ENCODE results near the gene WIPF3. TPM values are rescaled to one million over a fixed set of nuclear protein-coding genes. Genes with fewer than 3 reads are reported as not detected.

Gene WIPF3
- total RNA-seq, 2 donors from 2014 or later = 1.7 to 2.1 TPM

GRCh38 chr7:29840701-29841100, 34.4 kb downstream of the WIPF3 start:
- intact Hi-C loops (cut with DNase I, micrococcal nuclease) = no loop called here
- ATAC-seq = no peak
- no peak for DNase-seq

DNA sequence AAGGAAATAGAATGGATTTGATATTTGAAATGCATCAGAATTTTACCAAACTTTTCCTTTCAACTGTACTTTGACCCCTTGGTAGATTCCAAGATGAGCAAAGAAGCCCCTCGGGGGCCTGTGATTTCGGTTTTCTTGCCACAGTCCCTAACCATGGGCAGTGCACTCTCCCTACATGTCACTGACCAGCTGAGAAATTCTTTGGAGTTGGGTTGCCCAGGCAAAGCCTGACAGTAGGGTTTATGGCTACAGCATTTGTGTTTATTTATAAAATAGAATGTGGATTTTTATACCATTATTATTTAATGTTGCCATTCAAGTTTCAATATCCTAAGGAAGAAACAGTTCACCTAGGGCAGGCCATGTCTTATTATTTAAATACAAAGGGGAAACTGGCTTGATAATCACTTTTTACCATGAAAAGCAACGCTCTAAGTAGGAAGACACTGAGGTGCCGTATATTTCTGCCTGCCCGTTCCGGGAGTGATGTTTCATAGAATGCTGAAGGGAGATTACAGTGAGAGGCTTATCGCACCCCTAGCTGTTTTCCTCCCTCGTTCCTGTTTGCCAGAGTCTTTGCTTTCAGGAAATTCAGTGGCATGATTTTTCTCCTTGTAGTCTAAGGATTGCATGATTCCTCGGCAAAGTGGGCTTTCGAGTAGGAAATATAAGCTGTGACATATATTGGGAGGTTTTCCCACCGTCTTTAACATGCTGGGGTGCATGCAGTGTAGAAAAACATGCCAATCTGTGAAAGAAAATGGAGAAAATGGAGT, 35.8 kb downstream of the WIPF3 start:
- intact Hi-C loops (cut with DNase I, micrococcal nuclease) = no loop called here
- no peak for DNase-seq
- no peak for ATAC-seq

DNA sequence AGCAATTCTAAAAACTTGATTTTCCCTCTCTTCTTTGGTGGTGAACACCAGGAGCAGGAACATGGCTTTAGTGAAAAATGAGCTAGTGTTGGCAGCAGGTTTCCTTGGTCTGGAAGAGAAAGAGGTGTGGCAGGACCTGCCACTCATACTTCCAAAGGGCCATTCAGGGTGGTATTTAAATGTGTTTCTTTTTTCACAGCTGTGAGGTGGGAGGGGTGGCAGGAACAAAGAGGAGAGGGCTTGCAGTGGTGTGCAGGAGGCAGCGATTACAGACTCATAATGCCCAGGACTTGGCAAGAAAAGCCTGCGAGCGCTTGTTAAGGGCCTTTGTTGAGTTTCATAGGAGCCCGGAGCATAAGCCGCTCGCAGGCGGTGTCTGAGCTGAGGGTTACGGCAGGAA, 36.8 kb downstream of the WIPF3 start:
- ATAC-seq (no peak), DNase-seq (no peak)
- intact Hi-C loops (cut with DNase I, micrococcal nuclease) = no loop called here

DNA sequence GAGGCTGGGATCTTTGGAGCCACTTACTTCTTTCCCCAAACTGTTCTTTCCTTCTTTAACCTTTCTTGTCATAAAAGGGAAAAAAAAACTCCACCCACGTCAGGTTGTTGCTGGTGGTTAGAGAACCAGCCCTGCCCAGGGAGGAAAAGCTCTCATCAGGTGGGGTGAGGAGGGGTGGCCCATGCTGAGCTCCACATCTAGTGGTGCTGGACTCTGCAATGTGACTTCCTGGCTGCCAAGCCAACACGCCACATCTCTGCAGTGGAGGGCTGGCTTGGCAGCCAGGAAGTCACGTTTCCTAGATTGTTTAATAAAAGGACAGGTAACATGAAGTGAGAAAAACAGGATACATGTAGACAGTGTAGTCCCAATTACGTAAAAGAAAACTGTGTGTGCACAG, 37.4 kb downstream of the WIPF3 start:
- ATAC-seq (no peak), DNase-seq (no peak)
- intact Hi-C loops (cut with DNase I, micrococcal nuclease) = no loop called here

- intact Hi-C loops (cut with DNase I, micrococcal nuclease) = no loop called here
- DNase-seq = no peak
Measured at GRCh38 chr7:29844559-29844958, 38.3 kb downstream of the WIPF3 start.

DNA sequence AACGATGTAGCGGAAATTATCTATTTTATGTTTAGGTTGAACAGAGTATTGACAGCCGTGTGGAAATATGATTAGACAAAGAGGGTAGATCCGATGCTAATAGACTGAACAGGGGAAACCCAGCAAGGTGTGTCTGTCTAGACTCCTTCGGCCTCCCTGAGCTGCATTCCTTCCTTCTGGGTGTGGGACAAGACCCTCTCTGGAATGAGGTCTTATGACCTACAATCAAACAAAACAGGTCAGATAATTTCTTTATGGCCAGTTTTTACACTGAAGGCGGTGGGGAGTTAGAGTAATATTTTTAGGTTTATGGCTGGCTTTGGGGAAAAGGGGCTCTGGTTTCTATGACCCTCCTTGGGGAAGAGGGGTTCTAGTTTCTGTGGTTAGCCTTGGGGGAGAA, 41.2 kb downstream of the WIPF3 start:
- no peak for ATAC-seq
- DNase-seq = no peak
- intact Hi-C loops (cut with DNase I, micrococcal nuclease) = no loop called here

More at GRCh38 chr7:29844559-29844958, 38.3 kb downstream of the WIPF3 start:
- ATAC-seq = no peak

GRCh38 chr7:29847916-29848315, 41.6 kb downstream of the WIPF3 start:
- intact Hi-C loops (cut with DNase I, micrococcal nuclease) = no loop called here
- ATAC-seq (no peak), DNase-seq (no peak)

DNA sequence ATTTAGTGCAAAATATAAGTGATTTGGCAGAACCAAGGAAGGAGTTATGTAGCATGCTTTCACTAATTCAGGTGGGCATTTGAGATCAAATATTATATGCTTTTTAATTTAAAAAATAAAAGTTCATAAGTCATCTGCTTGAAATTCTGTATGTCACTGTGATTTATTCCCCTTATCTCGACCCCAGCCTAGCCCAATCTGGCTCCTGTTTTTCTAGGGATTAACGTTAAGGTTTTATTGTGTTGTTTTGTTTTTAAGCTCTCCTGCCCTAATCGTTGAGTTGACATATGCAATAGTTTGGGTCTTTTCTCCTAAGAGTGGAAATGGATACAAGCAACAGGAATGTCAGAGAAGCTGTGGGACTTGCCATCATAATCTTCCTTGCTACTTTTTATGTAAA, 42.6 kb downstream of the WIPF3 start:
- DNase-seq (no peak), ATAC-seq (no peak)
- intact Hi-C loops (cut with DNase I, micrococcal nuclease) = no loop called here

DNA sequence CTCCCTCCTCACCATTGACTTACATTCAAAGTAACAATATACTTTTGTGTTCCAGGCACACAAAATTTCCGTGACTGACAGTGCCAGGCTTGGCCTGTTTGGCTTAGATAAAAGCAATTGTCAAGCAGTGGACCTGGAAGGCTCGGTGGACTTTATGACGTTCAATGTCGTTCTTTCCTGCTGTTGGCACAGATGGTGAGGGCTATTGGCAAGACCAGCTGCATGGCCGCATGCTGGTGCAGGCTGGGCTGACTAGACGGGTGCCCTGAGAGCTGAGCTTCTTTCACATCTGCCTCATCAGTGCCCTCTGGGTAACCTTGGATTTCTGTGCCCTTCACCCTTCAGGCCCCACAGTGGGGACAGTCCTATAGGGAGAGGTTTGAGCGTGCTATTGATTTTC, 45.2 kb downstream of the WIPF3 start:
- intact Hi-C loops (cut with DNase I, micrococcal nuclease) = no loop called here
- peak in 1 of 2 donors; percentile 16 for DNase-seq
- ATAC-seq = peak; percentile 84

DNA sequence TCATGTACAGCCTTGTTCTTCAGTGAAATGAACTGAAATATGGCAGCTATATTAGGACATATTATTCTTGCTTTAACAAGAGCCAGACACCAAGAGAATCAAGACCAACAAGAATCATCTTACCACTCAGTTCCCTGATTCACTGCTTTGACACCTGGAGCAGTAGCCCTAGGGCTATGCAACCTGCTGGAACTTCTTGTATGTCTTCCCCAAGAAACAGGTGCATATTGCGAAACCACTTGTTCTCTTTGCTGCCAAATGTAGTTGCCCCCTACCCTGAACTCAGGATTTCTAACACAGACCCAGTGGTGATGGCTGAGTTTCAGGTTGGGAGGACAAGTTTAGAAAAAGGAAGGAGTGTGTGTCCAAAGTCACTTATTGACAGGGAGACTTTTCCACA, 46.1 kb downstream of the WIPF3 start:
- intact Hi-C loops (cut with DNase I, micrococcal nuclease) = no loop called here
- no peak for ATAC-seq
- DNase-seq = no peak

- intact Hi-C loops (cut with DNase I, micrococcal nuclease) = no loop called here
- peak; percentile 25 for ATAC-seq
- DNase-seq = no peak
Measured at GRCh38 chr7:29853072-29853471, 46.8 kb downstream of the WIPF3 start.

DNA sequence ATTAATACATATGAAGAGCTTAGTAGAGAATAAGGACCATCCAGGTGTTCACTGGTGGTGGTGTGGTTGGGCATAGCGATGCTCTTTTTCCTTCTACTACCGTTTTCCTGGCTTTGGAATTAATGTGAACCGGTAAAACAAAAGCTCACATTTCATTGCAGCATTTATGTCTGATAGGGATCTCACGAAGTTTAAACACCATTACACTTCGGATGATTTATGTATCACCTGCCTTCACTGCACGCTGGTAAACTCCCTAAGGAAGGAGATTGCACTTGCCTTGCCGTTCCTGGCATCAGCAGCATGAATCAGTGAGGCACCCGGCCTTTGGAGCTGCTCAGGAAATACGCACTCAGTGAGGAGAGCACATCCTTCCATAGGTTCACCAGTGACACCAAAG, 47.5 kb downstream of the WIPF3 start:
- intact Hi-C loops (cut with DNase I, micrococcal nuclease) = no loop called here
- DNase-seq (no peak), ATAC-seq (no peak)

- DNase-seq (no peak), ATAC-seq (peak; percentile 58)
- intact Hi-C loops (cut with DNase I, micrococcal nuclease) = no loop called here
Measured at GRCh38 chr7:29854257-29854938, 48.1 kb downstream of the WIPF3 start.

DNA sequence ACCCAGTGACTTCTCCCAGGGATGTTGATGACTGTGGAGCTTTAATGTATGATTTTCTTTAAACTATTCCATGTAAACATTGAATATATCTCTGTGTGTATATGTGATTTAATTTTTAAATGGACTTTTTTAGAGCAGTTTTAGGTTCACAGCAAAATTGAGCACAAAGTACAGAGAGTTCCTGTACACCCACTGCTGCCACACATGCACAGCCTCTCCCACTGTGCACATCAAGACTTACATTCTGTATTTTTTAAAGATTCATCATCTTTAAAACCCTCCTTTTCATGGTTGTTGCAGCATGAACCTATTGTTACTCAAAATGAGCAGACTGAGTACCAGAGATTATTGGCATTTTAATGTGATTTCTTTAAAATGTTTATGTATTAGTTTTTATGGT, 51.3 kb downstream of the WIPF3 start:
- DNase-seq (no peak), ATAC-seq (no peak)
- intact Hi-C loops (cut with DNase I, micrococcal nuclease) = no loop called here

- ATAC-seq = no peak
- intact Hi-C loops (cut with DNase I, micrococcal nuclease) = no loop called here
- DNase-seq = no peak
Measured at GRCh38 chr7:29858191-29858951, 52.1 kb downstream of the WIPF3 start.

DNA sequence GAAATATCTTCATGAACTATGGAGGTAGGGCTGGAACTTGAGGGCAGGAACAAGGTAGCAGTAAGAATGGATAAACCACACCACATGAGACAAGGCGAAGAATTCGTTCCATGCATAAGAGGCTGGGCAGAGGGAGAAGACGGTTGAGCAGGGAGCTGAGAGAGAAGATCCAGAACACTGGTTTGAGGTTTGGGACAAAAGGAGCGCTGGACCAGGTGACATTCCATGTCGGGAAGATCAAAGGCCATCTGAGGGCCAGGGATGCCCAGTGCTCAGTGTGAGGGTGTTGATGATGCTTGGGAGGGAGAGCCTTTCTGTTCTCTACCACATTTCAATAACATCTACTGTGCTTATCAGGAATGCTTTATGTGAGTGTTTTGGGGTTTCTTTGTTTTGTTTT, 52.8 kb downstream of the WIPF3 start:
- DNase-seq (no peak), ATAC-seq (no peak)
- intact Hi-C loops (cut with DNase I, micrococcal nuclease) = no loop called here

DNA sequence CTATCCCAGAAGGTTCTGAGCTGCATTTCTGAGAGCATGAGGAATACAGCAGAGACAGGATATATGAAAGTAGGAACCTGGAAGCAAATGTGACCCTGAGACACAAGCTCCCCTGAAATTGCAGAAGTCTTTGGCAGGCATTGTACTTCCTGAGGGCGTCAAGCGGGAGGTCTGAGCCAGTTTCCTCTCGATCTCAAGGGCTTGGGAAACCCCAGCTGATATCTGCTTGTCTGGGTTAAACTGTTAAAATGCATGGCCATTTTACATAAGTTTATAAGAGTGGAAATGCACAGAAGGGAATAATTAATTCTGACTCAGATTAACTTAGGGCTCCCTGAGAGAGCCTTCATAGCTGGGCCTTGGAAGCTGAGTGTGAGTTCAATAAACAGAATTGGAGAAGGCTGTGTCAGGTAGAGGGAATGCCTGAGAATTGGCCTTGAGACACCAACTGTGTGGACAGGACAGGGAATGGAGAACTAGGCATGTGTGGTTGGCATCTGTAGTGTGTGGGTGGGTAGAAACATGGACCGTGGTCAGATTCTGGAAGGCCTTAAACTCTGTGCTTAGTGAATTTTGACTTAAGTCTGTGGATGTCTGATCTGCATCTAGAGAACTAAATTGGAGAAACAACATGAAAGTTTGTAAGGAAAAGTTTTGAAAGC, 53.3 kb downstream of the WIPF3 start:
- intact Hi-C loops (cut with DNase I, micrococcal nuclease) = no loop called here
- no peak for DNase-seq
- ATAC-seq = no peak

DNA sequence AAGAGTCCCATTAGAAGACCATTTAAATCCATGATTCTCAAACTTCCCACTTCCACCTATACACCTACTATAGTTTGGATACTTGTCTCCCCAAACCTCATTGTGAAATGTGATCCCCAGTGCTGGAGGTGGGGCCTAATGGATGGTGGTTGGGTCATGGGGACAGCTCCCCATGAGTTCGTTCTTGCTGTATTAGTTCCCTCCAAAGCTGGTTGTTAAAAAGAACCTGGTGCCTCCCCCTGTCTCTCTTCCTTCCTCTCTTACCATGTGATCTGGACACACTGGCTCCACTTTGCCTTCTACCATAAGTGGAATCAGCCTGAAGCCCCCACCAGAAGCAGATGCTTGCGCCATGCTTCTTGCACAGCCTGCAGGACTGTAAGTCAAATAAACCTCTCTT, 53.9 kb downstream of the WIPF3 start:
- intact Hi-C loops (cut with DNase I, micrococcal nuclease) = no loop called here
- no peak for ATAC-seq
- DNase-seq = no peak

DNA sequence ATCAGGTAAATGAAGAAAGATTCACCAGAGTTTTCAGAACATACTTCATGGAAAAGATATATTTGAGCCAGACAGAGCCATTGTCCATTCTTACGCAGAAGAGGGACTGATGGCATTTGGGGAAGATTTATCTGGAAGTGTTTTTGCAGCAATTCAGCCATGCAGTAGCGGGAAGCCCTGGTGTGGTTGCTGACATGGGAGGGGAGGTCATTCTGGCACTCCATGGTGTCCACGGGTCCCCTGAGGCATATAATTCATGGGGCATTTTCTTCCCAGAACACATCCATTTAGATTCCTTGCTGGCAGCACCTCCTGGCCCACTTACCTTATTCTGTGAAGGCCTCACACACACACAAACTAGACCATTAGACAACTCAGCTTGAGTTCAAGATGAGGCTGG, 55.6 kb downstream of the WIPF3 start:
- intact Hi-C loops (cut with DNase I, micrococcal nuclease) = no loop called here
- no peak for DNase-seq
- ATAC-seq = no peak

DNA sequence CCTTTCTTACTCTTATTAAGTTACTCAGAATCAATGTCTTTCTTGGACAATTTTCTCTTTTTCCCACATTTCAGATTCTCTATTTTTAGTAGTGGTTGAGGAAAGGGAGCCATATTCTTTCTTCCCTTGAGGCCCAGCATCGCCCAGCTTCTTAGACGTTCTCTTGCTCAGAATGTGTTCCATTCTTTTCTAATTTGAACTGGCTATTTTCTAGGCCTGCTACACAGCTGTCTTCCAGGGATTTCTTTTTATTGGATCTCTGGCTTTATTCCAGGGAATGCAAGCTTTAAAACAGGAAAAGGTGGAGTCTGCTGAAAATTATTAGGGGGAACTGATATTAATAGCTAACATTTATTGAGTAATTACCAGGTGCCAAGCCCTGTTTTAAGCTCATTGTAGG, 58.3 kb downstream of the WIPF3 start:
- intact Hi-C loops (cut with DNase I, micrococcal nuclease) = no loop called here
- ATAC-seq = no peak
- DNase-seq = no peak
